HEK293T (cell line): ENCODE measurements around the gene PRXL2A.

ENCODE experiments used
- CTCF ChIA-PET: fragments of 350-600 bp; formaldehyde crosslinking; extraction: SDS; loops from one replicate; lab custom pipeline; 2021; ENCODE audit warnings: antibody characterized with exemption, inconsistent platforms; lab: Yijun Ruan, JAX
- POLR2A ChIA-PET: fragments of 350-600 bp; formaldehyde crosslinking; extraction: SDS; loops from one replicate; lab custom pipeline; 2020; ENCODE audit warnings: antibody characterized with exemption, inconsistent platforms; lab: Yijun Ruan, JAX
- DNase-seq: peaks from one replicate; pipeline ENCODE4 v3.0.0; 2012; ENCODE audit warnings: mixed read lengths; ENCODE audit errors: extremely low spot score
- ARNT ChIP-seq: fragments of 450-650 bp; IDR thresholded peaks from 2 replicates; pipeline ENCODE4 v1.6.1; 2017; ENCODE audit warnings: mild to moderate bottlenecking
- BHLHE40 ChIP-seq: fragments of 450-650 bp; IDR thresholded peaks from 2 replicates; pipeline ENCODE4 v1.6.1; 2016; ENCODE audit warnings: mild to moderate bottlenecking, moderate library complexity, borderline replicate concordance
- CTBP1 ChIP-seq: fragments of 450-650 bp; IDR thresholded peaks from 2 replicates; pipeline ENCODE4 v1.6.1; 2016; ENCODE audit warnings: borderline replicate concordance
- ELF4 ChIP-seq: fragments of 450-650 bp; IDR thresholded peaks from 2 replicates; pipeline ENCODE4 v1.6.1; 2017; ENCODE audit warnings: antibody characterized with exemption
- FOXA1 ChIP-seq: fragments of 450-650 bp; IDR thresholded peaks from 2 replicates; pipeline ENCODE4 v1.6.1; 2016; ENCODE audit warnings: mild to moderate bottlenecking
- FOXK2 ChIP-seq: fragments of 450-650 bp; IDR thresholded peaks from 2 replicates; pipeline ENCODE4 v1.6.1; 2016; ENCODE audit warnings: mild to moderate bottlenecking
- FOXM1 ChIP-seq: fragments of 450-650 bp; IDR thresholded peaks from 2 replicates; pipeline ENCODE4 v1.6.1; 2017; ENCODE audit warnings: mild to moderate bottlenecking, borderline replicate concordance
- HDGF ChIP-seq: fragments of 450-650 bp; IDR thresholded peaks from 2 replicates; pipeline ENCODE4 v1.6.1; 2017; ENCODE audit warnings: antibody characterized with exemption, borderline replicate concordance
- L3MBTL2 ChIP-seq: fragments of 450-650 bp; conservative IDR thresholded peaks from 2 replicates; pipeline ENCODE4 v1.6.1; 2016; ENCODE audit warnings: mild to moderate bottlenecking
- LEF1 ChIP-seq: fragments of 450-650 bp; IDR thresholded peaks from 2 replicates; pipeline ENCODE4 v1.6.1; 2017; ENCODE audit warnings: mild to moderate bottlenecking, borderline replicate concordance
- NFRKB ChIP-seq: fragments of 450-650 bp; IDR thresholded peaks from 2 replicates; pipeline ENCODE4 v1.6.1; 2016; ENCODE audit warnings: mild to moderate bottlenecking, moderate library complexity
- SP1 ChIP-seq: fragments of 450-650 bp; IDR thresholded peaks from 2 replicates; pipeline ENCODE4 v1.6.1; 2017
- SUZ12 ChIP-seq: fragments of 450-650 bp; IDR thresholded peaks from 2 replicates; pipeline ENCODE4 v1.6.1; 2016; ENCODE audit warnings: mild to moderate bottlenecking
- TARDBP ChIP-seq: fragments of 450-650 bp; IDR thresholded peaks from 2 replicates; pipeline ENCODE4 v1.6.1; 2016
- ZNF384 ChIP-seq: fragments of 450-650 bp; IDR thresholded peaks from 2 replicates; pipeline ENCODE4 v1.6.1; 2016
- TF ChIP-seq, protein P1 (sequence below): fragments of 450-650 bp; IDR thresholded peaks from 2 replicates; pipeline ENCODE4 v1.6.1; 2016

The PRXL2A gene

DNA sequence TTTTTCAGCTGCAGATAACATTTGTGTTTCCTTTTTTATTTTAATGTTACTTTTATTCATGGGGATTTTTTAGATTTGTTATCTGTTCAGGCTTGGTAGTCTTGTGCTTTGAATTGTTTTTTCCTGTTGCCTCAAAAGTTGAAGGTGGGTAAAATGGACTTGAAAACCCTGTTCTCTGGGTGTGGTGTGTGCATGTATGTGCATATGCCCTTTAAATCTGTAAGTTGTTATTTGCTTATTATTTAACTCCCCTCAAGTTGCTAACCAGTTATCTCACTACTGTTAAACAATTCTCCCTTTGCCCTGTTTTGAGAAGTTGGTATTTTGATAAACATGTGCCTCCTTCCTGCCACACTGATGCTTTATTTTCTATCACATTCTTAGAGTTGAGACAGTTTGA, 76.3 kb downstream of the PRXL2A start:
- POLR2A ChIA-PET: no interaction called here

DNA sequence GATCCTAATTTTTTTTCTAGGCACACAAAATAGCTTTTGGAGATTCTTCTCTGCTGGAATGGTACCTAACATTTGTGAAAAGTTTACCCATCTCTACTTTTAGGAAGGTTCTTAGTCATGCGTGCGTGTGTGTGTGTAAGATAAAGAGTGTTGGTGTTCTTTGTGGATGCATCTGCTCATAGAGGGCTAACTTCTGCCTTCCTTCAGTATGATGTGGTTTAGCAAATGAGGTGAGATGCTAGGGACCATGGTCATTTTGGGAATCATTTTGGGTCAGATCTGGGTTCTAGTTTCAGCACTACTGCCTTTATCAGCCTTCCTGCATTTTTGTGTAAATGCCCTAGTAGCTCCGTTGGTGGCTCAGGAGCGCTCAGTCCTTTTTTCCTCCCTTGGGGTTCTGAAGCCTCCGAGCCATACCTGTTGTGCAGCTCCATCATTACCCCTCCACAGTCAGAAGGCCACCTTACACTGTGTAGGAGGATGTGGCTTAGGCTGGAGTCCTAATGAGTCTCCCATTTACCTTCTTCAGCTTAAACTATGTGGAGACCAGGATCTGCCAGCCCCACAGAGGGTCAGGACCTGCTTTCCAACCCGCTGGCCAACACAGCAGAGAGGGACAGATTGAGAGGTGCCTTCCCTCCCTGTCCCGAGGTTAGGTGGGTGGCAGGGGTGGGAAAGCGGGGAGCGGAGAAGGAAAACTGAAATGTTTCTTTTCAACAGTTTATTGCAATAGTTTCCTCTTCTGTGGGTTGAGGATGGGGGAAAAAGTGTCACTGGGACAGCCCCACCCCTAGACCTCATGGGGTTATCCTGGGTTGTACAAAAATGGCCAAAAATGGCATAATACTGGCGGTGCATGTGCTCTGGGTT, 77.0 kb downstream of the PRXL2A start:
- DNase-seq: no peak
- TF ChIP-seq CTBP1 (no peak), BHLHE40 (no peak), HDGF (no peak), TARDBP (no peak), FOXK2 (no peak), LEF1 (no peak), ARNT (no peak), FOXM1 (no peak), ZNF384 (no peak), SP1 (no peak), SUZ12 (no peak), L3MBTL2 (no peak)
- TF ChIP-seq, protein P1, sequence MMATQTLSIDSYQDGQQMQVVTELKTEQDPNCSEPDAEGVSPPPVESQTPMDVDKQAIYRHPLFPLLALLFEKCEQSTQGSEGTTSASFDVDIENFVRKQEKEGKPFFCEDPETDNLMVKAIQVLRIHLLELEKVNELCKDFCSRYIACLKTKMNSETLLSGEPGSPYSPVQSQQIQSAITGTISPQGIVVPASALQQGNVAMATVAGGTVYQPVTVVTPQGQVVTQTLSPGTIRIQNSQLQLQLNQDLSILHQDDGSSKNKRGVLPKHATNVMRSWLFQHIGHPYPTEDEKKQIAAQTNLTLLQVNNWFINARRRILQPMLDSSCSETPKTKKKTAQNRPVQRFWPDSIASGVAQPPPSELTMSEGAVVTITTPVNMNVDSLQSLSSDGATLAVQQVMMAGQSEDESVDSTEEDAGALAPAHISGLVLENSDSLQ: no peak
- ChIA-PET CTCF (interaction anchor here (1.9 kb wide), 1 partner anchor 20 kb away, joined by 5 read pairs; no protein-coding TSS in a partner anchor), POLR2A (no interaction called here)

More for the DNA sequence above, 76.3 kb downstream of the PRXL2A start:
- CTCF ChIA-PET: interaction anchor here (1.9 kb wide), 1 partner anchor 21 kb away, joined by 5 read pairs; no protein-coding TSS in a partner anchor
- TF ChIP-seq SP1 (no peak), FOXA1 (no peak), ELF4 (no peak), L3MBTL2 (no peak), CTBP1 (no peak), HDGF (no peak), NFRKB (no peak), FOXM1 (no peak), ZNF384 (no peak), SUZ12 (no peak), TARDBP (no peak), ARNT (no peak), LEF1 (no peak), FOXK2 (no peak), BHLHE40 (no peak)
- TF ChIP-seq, protein P1: no peak
- DNase-seq: no peak

DNA sequence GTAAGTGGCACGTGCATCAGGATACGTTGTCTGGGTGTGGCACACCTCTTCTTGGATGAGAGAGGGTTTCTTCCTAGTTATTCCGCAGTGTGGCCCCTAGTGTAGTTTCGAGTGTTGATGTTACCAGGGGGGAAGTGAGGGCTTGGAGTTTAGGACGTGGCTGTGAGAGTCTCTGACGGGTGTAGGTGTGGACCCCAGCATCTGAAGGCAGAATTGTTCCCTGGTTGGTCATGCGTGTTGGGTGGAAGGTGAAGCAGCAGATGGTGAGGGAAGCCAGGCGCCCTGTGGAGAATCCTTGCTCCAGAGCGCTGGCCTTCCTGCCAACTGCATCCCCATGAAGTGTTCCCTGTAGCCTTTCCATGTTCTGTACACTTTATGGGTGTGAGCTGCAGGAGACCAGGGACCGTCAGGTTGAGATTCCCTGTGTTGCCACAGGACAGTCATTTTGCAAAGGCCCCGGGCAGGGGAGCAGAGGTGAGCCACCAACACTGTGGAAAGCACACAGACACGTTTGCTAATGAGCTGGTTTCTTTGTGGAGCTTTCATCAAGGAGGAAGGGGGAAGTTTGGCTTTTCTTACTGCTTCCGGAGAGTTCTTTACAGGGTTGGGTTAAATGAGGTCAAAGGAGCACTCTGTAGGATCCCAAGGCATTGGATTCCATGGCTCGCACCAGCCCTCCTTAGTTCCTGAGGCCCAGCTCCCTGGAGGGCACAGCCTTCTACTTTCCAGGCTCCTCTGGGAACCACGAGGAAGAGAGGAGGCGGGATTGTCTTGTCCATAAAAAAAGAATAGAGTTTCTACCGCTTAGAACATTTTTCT, 77.8 kb downstream of the PRXL2A start:
- no peak for DNase-seq
- no peak for TF ChIP-seq FOXM1
- TF ChIP-seq CTBP1: no peak
- POLR2A ChIA-PET: interaction anchor here (0.9 to 1.4 kb wide), 2 partner anchors 14 to 17 kb away, joined by 3 to 4 read pairs; no protein-coding TSS in a partner anchor
- CTCF ChIA-PET: interaction anchor here (0.6 kb wide), 1 partner anchor 111 kb away, joined by 4 read pairs; no protein-coding TSS in a partner anchor
